GM18517 (cell line): ENCODE data around the gene FLAD1.
"Not testable (repeated sequence)": the region's sequence is repeated elsewhere in the genome, so short reads cannot be mapped to it uniquely, and the experiment has no call there.

Experiments
- ATAC-seq: cut with Tn5 transposase; IDR thresholded peaks from one replicate; pipeline ENCODE4 v1.9.1; 2021; ENCODE audit warnings: mild to moderate bottlenecking, moderate library complexity; ENCODE audit not compliant: unreplicated experiment

The FLAD1 gene

DNA sequence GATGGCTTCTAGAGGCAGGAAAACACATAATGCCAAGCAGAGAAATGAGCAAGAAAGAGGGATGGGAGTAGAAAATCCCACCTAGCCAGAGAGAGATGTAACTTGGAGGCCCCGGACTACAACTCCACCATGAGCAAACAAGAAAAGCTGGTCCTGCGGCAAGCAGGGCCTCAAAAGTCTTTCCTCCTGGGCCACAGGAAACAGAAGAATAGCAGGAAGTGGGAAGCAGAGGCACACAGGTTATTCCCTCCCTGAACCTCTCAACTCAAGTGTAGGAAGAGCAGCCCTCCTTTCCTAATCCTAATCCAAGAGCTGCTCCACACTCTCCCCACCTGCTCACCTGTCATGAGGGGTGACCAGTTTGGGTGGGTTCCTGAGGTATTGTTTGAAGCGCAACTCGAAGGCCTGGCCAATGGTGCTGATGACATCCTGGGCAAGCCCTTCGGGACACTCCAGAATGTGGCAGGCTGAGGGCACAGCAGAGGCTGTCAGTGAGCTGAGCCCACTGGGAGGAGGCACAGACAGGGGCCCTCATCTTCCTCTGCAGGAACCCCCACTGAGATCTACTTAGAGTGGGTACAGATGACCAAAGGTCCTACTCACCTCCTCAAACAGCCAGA is 15.7 kb upstream of the FLAD1 start:
- no peak for ATAC-seq

- ATAC-seq = no peak
Observed at GRCh38 chr1:154968731-154969130, 14.4 kb upstream of the FLAD1 start.

GRCh38 chr1:154969246-154969645 is 13.9 kb upstream of the FLAD1 start:
- ATAC-seq = no peak

- ATAC-seq = no peak
Observed at GRCh38 chr1:154969860-154970452, 13.2 kb upstream of the FLAD1 start.

- ATAC-seq = no peak
Observed at GRCh38 chr1:154970631-154971340, 12.4 kb upstream of the FLAD1 start, which contains the start of gene SHC1. Gene SHC1, minus strand, starts transcription at chr1:154970747. Its CDS starts 221 bp downstream, at chr1:154970526.

DNA sequence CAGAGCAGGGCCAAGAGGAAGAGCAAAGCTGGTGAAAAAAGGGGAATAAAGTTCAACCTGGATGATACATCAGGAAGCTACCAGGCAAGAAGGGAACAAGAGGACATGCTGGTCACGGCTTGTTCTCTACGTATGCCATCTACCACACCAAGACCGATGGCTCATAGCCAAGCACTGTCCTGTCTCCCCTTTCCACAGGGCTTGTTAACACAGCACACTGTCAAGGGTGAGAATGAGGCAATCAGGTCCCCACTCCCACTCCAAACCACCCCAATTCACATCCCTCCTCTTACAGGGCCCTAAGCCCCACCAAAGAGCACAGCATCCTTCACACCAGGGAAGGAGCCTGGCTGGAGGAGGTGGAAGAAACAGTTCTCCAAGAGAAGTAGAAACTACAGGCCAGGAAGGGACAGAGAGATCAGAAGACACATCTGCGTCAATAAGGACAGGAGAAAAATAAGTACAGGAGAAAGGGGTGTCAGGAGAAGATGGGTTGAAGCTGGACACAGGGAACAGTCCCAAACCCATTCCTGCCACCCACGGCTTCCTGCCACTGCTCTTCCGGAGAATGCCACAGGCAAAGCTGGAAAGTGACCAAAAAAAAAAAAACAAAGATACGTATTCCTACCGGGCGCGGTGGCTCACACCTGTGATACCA is 11.7 kb upstream of the FLAD1 start:
- no peak for ATAC-seq

- ATAC-seq = no peak
Observed at GRCh38 chr1:154972213-154972516, 11.0 kb upstream of the FLAD1 start.

- no peak for ATAC-seq
Observed at GRCh38 chr1:154972517-154973343, 10.4 kb upstream of the FLAD1 start.

DNA sequence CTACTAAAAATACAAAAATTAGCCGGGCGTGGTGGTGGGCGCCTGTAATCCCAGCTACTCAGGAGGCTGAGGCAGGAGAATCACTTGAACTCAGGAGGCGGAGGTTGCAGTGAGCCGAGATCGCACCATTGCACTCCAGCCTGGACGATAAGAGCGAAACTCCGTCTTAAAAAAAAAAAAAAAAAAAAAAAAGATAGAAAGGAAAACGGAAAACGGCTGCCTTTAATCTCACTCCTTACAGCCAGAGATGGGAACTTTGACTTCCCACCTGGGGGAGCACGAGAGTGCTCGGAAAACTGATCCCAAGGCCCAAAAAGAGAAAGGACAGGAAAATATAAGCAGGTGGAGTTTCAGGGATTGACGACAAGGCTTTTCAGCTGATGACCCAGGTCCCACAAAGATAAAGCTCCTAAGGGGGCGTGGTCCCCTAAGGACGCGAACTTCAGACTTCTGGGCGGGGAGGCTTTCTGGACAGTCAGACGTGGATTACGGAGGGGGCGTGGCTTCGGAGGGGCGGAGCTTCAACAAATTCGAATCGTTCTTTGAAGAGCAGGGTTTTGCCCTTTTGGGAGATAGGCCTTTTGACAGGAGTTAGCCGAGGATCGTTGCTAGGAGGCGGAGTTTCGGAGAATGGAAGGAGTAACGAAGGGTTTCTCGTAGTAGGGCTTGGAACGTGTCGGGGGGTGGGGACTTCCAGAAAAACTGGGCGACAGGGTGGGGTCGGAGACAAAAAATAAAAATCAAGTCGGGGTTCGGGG is 9.6 kb upstream of the FLAD1 start:
- no peak for ATAC-seq

GRCh38 chr1:154974102-154974807 is 8.9 kb upstream of the FLAD1 start, which contains the start of gene CKS1B:
Gene CKS1B, plus strand, starts transcription at chr1:154974681. Its CDS starts 65 bp downstream, at chr1:154974746.
- ATAC-seq = peak; percentile 73

DNA sequence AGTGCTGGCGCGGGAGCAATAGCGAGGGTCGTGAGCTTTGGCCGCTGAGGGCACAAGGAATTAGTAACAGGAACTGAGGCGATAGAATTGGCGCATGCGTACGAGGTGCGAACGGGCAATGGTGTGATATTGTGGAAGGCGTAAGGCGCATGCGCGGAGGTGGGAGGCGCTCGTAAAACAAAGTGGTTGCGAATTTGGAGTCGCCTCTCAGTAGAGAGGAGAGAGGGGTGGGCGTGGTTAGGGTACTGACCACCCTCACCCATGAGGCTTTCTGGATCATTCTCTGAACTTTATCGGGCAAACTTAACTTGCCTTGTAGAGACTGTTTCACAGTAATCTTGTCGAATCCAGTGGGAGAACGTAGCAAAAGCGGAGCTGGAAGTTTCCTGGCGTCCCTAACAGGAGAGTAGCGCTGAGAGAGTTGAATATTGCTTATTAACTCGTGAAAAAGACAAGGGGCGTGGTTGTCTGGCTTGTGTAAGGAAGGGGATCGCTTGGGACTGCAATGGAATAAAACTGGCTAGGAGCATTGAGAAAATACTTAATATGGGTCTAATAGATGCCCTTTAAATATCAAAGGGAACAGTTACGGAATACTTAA is 8.2 kb upstream of the FLAD1 start:
- ATAC-seq = peak; percentile 45

GRCh38 chr1:154975409-154976059 is 7.6 kb upstream of the FLAD1 start:
- no peak for ATAC-seq

GRCh38 chr1:154977762-154978161 is 5.4 kb upstream of the FLAD1 start:
- not testable (repeated sequence) for ATAC-seq

- no peak for ATAC-seq
Observed at GRCh38 chr1:154978360-154978759, 4.8 kb upstream of the FLAD1 start.

DNA sequence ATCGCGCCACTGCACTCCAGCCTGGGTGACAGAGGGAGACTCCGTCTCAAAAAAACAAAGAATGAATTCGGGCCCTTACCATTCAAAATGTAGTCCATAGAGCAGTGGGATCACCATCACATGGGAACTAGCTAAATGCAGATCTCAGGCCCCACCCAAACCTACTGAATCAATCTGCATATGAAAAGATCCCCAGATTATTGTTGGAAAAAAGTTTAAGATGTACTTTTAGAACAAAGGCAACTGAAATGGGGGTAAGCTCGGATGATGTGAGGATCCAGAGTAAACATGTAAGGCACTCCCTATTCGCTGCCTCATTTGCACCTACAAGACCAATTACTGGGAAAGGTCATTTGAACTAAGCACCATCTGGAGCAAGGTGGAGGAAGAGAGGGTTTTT is 803 bp upstream of the FLAD1 start:
- no peak for ATAC-seq

GRCh38 chr1:154983776-154984466 is 777 bp downstream of the FLAD1 start:
- no peak for ATAC-seq

GRCh38 chr1:154986736-154987135 is 3.6 kb downstream of the FLAD1 start:
- ATAC-seq = not testable (repeated sequence)

- no peak for ATAC-seq
Observed at GRCh38 chr1:154987326-154987725, 4.2 kb downstream of the FLAD1 start.
